Neural cell (in vitro differentiated cells): ENCODE data around the gene CEMIP.

Experiments
- EP300 ChIP-seq: fragments of 450-650 bp; conservative IDR thresholded peaks from 2 replicates; pipeline ENCODE4 v1.6.1; 2014; ENCODE audit warnings: antibody characterized with exemption, mild to moderate bottlenecking, moderate library complexity; ENCODE audit not compliant: poor library complexity, severe bottlenecking
- EZH2 ChIP-seq: fragments of 200-600, 300-800 bp; shearing (Covaris generic), sonication (generic); IDR thresholded peaks from 2 replicates; pipeline ENCODE4 v1.6.1; 2014; ENCODE audit warnings: antibody characterized with exemption, low read length, borderline replicate concordance, mild to moderate bottlenecking; ENCODE audit not compliant: insufficient read depth, poor library complexity, severe bottlenecking
- POLR2AphosphoS5 ChIP-seq: IDR thresholded peaks from 2 replicates; pipeline ENCODE4 v1.6.1; 2012
- RAD21 ChIP-seq: fragments of 450-650 bp; conservative IDR thresholded peaks from 2 replicates; pipeline ENCODE4 v1.6.1; 2014; ENCODE audit warnings: antibody characterized with exemption, mild to moderate bottlenecking, moderate library complexity
- TF ChIP-seq, protein P1 (sequence below): fragments of 450-650 bp; IDR thresholded peaks from 2 replicates; pipeline ENCODE4 v1.5.1; 2014; ENCODE audit warnings: antibody characterized with exemption, mild to moderate bottlenecking, moderate library complexity; ENCODE audit not compliant: poor library complexity, severe bottlenecking

DNA sequence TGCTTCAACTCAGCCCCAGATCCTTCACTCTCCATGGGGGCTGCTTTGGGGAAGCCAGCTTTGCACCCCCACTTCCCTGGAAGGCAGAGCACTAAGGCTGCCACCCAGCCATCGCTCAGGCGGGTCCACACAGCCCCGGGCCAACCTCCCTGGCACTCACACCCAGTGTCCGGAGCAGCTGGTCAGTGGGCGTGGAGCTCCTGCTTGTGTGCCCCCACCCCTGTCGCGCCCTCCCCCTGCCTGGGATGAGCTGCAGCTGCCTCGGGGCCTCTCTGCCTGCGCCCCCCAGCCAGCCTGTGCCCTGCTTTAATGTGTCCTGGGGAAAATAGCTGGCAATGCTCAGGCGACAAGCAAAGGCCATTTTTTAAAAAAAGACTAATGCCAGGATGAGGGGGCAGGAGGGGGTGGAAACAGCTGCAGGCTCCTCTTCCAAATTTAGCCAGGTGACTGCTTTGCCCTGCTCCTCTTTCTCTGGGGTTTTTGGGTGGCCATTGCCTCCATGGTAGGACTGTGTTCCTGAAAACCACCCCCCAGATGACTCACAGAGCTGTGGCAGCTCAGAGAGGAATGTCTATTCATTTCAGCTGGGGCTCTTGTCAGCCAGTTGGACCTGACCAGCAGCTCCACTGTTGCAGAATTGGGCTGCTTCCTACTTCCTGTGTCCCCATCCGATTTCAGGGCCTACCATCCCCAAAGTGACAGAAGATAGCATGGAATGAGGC, 65.0 kb downstream of the CEMIP start:
- TF ChIP-seq EZH2 (no peak), POLR2AphosphoS5 (no peak), RAD21 (no peak), EP300 (no peak)
- TF ChIP-seq, protein P1, sequence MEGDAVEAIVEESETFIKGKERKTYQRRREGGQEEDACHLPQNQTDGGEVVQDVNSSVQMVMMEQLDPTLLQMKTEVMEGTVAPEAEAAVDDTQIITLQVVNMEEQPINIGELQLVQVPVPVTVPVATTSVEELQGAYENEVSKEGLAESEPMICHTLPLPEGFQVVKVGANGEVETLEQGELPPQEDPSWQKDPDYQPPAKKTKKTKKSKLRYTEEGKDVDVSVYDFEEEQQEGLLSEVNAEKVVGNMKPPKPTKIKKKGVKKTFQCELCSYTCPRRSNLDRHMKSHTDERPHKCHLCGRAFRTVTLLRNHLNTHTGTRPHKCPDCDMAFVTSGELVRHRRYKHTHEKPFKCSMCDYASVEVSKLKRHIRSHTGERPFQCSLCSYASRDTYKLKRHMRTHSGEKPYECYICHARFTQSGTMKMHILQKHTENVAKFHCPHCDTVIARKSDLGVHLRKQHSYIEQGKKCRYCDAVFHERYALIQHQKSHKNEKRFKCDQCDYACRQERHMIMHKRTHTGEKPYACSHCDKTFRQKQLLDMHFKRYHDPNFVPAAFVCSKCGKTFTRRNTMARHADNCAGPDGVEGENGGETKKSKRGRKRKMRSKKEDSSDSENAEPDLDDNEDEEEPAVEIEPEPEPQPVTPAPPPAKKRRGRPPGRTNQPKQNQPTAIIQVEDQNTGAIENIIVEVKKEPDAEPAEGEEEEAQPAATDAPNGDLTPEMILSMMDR, result no peak
